Peyer's patch (tissue), 4 donors: ENCODE results near the gene RERE.

Experiments used
- POLR2A ChIP-seq, 2 donors: fragments of 450-650 bp; IDR thresholded peaks; one replicate each; pipeline ENCODE4 v1.5.1; 2017; ENCODE audit warnings: antibody characterized with exemption in 2 of 2, mild to moderate bottlenecking in 2 of 2, moderate library complexity in 2 of 2
- TF ChIP-seq, protein P1 (sequence below), 6 experiments: fragments of 450-650 bp in 4 of 6; fragments of 200-600 bp in 2 of 6; sonication (generic) in 1 of 6; IDR thresholded peaks; one replicate each; pipeline ENCODE4 v1.5.1; 2017 to 2019; ENCODE audit warnings: antibody characterized with exemption in 6 of 6, mild to moderate bottlenecking in 3 of 6, moderate library complexity in 1 of 6

DNA sequence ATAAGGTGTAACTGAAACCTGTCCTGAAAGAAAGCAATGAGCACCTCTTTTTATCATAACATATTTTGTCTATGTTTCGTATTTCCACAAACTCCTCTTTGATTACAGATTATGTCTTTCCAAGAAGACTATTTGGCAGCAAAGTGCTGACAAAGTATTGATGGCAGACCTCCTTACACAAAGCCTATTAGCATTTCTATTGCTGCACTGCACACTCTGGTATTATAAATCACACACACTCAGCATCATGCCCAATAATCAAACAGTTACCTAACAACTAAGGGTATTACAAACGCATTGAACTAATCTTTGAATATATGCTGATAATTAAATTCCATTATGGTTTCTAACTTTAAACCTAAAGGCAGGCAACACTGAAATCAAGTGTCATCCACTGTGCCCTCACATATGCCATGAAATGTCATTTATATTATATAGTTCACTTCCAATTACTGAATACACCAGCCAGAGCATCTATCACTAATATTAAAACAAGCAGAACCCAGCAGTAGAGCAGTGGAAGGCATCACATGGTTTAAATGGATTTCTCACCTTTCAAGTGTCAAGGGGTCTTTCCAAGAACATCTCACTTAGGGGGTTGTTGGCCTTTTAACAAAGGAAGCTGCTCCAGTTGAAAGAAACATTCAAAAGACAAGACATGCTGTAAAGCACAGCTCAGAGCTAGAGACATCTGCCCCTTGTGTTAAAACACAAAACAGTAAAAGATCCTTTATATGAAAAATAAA, 239.1 kb downstream of the RERE start:
- TF ChIP-seq, protein P1, sequence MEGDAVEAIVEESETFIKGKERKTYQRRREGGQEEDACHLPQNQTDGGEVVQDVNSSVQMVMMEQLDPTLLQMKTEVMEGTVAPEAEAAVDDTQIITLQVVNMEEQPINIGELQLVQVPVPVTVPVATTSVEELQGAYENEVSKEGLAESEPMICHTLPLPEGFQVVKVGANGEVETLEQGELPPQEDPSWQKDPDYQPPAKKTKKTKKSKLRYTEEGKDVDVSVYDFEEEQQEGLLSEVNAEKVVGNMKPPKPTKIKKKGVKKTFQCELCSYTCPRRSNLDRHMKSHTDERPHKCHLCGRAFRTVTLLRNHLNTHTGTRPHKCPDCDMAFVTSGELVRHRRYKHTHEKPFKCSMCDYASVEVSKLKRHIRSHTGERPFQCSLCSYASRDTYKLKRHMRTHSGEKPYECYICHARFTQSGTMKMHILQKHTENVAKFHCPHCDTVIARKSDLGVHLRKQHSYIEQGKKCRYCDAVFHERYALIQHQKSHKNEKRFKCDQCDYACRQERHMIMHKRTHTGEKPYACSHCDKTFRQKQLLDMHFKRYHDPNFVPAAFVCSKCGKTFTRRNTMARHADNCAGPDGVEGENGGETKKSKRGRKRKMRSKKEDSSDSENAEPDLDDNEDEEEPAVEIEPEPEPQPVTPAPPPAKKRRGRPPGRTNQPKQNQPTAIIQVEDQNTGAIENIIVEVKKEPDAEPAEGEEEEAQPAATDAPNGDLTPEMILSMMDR (IDR thresholded peaks at IDR 0.05): no peak
- TF ChIP-seq POLR2A (IDR thresholded peaks at IDR 0.05): no peak
